ENCODE data around the gene DPM1.

DPM1 gene

DNA sequence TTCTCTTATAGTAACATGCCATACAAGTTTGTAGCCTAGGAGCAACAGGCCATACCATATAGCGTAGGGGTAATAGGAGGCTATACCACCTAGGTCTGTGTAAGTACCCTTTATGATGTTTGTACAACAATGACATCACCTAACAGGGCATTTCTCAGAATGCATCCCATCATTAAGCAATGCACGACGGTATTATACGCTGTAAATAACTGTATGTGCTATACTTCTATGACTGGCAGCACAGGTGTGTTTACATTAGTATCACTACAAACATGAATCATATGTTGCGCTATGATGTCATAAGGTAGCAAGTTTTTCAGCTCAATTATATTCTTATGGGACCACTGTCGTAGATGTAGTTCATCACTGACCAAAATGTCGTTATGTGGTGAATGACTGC lies 58.1 kb downstream of the DPM1 start:
- DNase-seq (ENCODE audit: low read depth, low spot score): no peak

DNA sequence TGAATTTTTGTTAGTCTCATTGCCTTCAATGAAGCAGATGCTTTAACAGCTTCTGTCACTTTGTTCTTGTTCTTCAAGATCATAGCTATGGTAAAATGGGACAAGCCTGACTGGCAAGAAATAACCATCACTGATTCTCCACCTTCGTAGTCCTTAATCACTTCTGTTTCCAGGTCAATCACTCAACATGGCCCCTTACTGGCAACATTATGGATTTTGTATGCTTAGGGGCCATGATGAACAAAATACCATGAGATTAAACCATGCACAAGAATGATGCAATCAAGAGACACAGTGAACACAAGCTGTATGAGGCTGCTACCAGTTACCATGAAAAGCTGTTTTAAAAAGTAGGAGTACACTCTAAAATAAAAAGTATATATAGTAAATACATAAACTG lies 59.9 kb downstream of the DPM1 start:
- no peak for DNase-seq (ENCODE audit: low read depth, low spot score)

DNA sequence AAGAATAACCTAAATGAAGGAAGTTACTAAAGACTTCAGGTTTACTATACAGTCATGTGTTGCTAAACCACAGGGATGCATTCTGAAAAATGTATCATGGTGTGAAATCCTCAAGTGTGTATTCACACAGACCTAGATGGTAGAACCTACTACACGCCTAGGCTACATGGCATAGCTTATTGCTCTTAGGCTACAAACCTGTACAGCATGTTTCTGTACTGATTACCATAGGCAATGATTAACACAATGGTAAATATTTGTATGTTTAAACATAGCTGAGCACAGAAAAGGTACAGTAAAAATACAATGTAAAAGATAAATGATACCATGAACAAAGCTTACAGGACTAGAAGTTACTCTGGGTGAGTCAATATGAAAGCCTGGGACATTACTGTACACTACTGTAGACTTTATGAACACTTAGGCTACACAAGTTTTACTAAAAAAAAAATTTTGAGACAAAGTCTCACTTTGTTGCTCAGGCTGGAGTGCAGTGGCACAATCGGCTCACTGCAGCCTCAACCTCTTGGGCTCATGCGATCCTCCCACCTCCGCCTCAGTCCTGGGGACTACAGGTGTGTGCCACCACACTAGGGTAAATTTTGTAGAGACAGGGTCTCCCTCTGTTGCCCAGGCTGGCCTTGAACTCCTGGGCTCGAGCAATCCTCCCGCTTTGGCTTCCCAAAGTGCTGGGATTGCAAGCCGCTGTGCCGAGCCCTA lies 63.1 kb downstream of the DPM1 start:
- no peak for DNase-seq (ENCODE audit: low read depth, low spot score)

DNA sequence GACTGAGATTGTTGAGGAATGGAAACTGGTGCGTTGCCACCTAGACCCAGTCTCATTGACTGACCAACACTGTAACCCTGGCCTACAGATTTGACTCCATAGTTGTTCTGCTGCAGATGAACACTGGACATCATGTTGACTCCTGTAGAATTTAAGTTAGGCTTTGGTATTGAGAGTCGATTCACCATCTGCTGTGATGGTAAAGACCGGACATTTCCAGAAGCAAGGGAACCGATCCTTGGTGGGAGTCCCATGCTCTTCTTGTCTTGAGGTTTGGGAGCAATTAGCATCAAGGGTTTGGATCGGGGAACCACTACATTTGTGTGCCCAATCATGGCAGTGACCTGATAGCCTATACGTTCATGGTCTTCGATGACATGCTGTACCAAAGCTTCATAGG lies 64.7 kb downstream of the DPM1 start:
- no peak for DNase-seq (ENCODE audit: low read depth, low spot score)

DNA sequence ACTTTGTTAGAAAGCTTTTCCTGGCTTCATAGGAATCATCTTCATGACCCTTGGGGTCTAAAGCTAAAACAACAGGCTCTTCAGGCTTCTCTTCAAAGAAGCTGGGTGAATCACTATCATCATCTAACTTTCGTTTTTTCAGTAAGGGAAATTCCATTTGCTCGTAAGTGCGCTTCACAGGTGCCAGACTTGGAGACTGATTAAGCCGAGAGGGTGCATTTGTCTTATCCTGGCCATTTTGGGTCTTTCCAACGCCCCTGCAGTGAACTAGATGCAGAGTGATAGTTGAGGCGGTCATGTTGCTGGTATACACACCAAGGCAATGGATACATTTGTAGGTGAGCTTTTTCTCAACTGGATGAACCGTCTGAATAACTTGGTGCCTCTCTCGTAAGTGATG lies 65.9 kb downstream of the DPM1 start:
- DNase-seq (ENCODE audit: low read depth, low spot score): no peak

DNA sequence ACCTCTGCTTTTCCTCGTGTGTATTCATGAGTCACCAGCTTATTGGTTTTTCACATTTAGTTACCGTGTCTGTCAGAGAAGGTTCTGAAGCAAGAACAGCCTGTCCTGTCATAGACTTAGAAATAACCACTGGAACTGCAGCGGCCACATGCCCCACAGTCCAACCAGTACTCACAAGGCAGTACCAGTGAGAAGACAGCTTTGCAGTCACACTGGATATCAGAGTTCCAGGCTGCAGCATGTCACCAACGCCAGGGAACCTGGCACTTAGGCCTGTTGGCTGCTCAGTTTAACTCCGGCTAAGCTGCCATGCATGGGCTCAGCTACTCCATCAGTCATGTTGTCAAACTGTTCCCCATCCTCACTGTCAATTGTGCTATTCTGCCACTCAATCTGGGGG lies 67.2 kb downstream of the DPM1 start:
- DNase-seq (ENCODE audit: low read depth, low spot score): no peak

DNA sequence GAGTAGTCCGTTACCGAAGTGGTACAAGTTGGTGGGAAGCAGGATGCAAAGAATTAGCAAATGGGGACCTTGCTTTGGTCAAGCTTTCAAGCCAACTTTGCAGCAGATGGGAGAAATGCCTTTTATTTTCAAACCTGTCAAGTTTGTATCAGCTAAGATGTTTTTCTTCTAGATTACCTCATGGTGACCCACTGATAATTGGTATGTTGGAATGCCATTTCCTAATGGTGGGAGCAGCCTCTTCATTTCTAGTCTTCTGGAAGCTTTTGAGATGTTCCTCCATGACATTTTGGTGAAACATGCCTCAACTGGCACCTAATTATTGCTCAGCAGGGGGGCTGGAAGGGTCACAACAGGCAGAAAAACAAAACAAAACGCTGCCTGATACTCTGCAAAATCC lies 70.8 kb downstream of the DPM1 start:
- no peak for DNase-seq (ENCODE audit: low read depth, low spot score)

DNA sequence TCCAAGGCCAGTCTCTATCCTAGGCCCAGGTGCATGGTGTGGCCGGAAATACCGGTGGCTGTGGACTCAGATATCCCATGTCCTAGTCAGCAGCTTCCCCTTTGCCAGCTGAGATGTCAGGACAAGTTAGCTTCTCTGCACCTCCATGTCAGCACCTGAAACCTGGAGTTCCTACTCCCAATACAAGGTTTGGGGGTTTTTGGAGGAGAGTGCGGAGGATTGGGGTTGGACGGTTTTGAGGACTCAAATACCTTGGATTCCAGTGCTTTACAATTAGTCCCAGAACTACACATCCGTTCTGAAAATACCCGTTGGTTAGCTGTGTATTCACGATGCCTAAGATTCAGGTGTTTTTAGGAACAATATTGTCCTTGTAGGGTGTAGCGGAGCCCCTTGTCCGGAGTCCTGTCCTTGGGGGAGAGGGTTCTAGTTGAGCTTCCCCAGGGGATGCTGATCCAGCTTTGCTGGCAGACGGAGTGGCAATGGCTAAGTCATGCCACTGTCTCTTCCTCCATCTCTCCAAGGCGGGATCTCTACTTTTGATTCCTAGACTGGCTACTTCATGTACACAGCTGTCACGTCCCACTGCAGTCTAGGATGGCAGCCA lies 72.0 kb downstream of the DPM1 start:
- no peak for DNase-seq (ENCODE audit: low read depth, low spot score)

DNA sequence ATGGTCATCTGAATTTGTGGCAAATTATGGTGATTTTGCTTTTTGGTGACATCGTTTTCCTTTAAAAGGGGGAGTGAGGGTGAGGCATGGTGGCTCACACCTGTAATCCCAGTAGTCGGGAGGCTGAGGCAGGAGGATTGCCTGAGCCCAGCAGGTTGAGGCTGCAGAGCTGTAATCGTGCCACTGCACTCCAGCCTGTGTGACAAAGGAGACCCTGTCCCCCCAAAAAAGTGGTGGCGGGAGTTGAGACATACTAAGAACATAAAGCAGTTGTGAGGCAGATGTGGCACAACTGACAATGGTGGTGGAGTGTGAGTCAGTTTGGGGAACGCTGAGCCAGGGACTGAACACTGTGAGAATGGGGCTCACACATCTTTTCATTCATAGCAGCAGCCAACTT lies 72.6 kb downstream of the DPM1 start:
- no peak for DNase-seq (ENCODE audit: low read depth, low spot score)

DNA sequence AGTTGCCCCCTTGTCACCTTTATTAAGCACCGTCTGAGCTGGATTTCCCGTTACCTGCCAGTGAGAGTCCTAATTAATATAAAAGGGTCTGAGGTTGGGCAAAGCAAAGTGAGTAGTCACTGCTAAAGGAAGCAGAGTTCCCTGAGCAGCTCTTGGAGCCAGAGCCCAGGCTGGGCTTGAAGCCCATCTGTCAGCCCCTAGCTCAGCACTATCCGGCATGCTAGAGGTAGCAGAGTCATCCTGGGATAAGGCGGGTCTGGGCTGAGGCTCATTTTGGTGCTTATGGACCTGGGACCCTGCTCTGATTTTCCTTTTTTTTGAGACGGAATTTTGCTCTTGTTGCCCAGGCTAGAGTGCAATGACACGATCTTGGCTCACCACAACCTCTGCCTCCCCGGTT lies 73.3 kb downstream of the DPM1 start:
- DNase-seq (ENCODE audit: low read depth, low spot score): no peak

Data from brain pericyte (primary cell).